GM18520 (cell line): ENCODE data around the gene CDX2.
"Not testable (repeated sequence)": the region's sequence is repeated elsewhere in the genome, so short reads cannot be mapped to it uniquely, and the experiment has no call there.

Experiments
- ATAC-seq: cut with Tn5 transposase; IDR thresholded peaks from one replicate; pipeline ENCODE4 v1.9.1; 2021; ENCODE audit not compliant: unreplicated experiment

The CDX2 gene

GRCh38 chr13:27969082-27969865 is at the start of gene CDX2:
TSS of gene CDX2 (minus strand) at chr13:27969315. CDS start at chr13:27969006, 309 bp downstream.
- ATAC-seq = no peak

GRCh38 chr13:28014301-28014700 is 45.2 kb upstream of the CDX2 start:
- ATAC-seq = no peak

- no peak for ATAC-seq
Measured at GRCh38 chr13:28013482-28013881, 44.4 kb upstream of the CDX2 start.

- peak; percentile 86 for ATAC-seq
Measured at GRCh38 chr13:28012896-28013295, 43.8 kb upstream of the CDX2 start.

GRCh38 chr13:28012383-28012782 is 43.3 kb upstream of the CDX2 start:
- no peak for ATAC-seq

- ATAC-seq = no peak
Measured at GRCh38 chr13:28010046-28010445, 40.9 kb upstream of the CDX2 start.

GRCh38 chr13:28005016-28005415 is 35.9 kb upstream of the CDX2 start:
- ATAC-seq = not testable (repeated sequence)

GRCh38 chr13:28002886-28003698 is 34.0 kb upstream of the CDX2 start:
- no peak for ATAC-seq

- ATAC-seq = no peak
Measured at GRCh38 chr13:28001837-28002473, 32.8 kb upstream of the CDX2 start.

GRCh38 chr13:28001049-28001448 is 31.9 kb upstream of the CDX2 start:
- no peak for ATAC-seq

- ATAC-seq = no peak
Measured at GRCh38 chr13:28000567-28000966, 31.5 kb upstream of the CDX2 start.

GRCh38 chr13:27997904-27998522 is 28.9 kb upstream of the CDX2 start:
- no peak for ATAC-seq

GRCh38 chr13:27991881-27992280 is 22.8 kb upstream of the CDX2 start:
- no peak for ATAC-seq

- ATAC-seq = no peak
Measured at GRCh38 chr13:27988520-27988919, 19.4 kb upstream of the CDX2 start, which contains the start of gene URAD. TSS of gene URAD (minus strand) at chr13:27988693. CDS start at chr13:27988637, 56 bp downstream.

- ATAC-seq = no peak
Measured at GRCh38 chr13:27985600-27985999, 16.5 kb upstream of the CDX2 start.

- no peak for ATAC-seq
Measured at GRCh38 chr13:27982361-27982760, 13.2 kb upstream of the CDX2 start.

GRCh38 chr13:27981006-27981708 is 12.0 kb upstream of the CDX2 start:
- ATAC-seq = no peak

GRCh38 chr13:27980280-27980998 is 11.3 kb upstream of the CDX2 start:
- no peak for ATAC-seq

- ATAC-seq = no peak
Measured at GRCh38 chr13:27979765-27980279, 10.7 kb upstream of the CDX2 start.
